Fibroblast of villous mesenchyme (primary cell): ENCODE results near the gene RAB7A. TPM values are rescaled to one million over a fixed set of nuclear protein-coding genes. Genes with fewer than 3 reads are reported as not detected.
"Not testable (repeated sequence)": the region's sequence is repeated elsewhere in the genome, so short reads cannot be mapped to it uniquely, and the experiment has no call there.

Experiments
- DNase-seq: peaks from one replicate; pipeline ENCODE4 v3.0.0-alpha.2; 2010; ENCODE audit warnings: low read depth
- H3K4me3 ChIP-seq: 2 replicates; pipeline ENCODE4 v1.5.1; 2011; ENCODE audit warnings: low read depth, mild to moderate bottlenecking, low read length
- CTCF ChIP-seq: IDR thresholded peaks from 2 replicates; pipeline ENCODE4 v1.5.1; 2012; ENCODE audit warnings: low read depth, mild to moderate bottlenecking, low read length; ENCODE audit not compliant: insufficient read depth
- total RNA-seq: library from RNA; depleted of rRNA; stranded (reverse); fragments of >200 nt; gene quantifications from 2 replicates; pipeline ENCODE4 v1.2.3, GENCODE V29; 2012

The RAB7A gene
- total RNA-seq, 1 donor: 85.5 TPM

GRCh38 chr3:128727059-128727458 lies 1.1 kb downstream of the RAB7A start:
- H3K4me3 ChIP-seq: peak overlapping the region; percentile 94
- DNase-seq: no peak
- TF ChIP-seq CTCF: no peak

GRCh38 chr3:128727485-128727884 lies 1.5 kb downstream of the RAB7A start:
- no peak for DNase-seq
- TF ChIP-seq CTCF: no peak
- peak overlapping the region; percentile 94 for H3K4me3 ChIP-seq

GRCh38 chr3:128727996-128728395 lies 2.0 kb downstream of the RAB7A start:
- DNase-seq: no peak
- H3K4me3 ChIP-seq: peak overlapping the region; percentile 94
- no peak for TF ChIP-seq CTCF

GRCh38 chr3:128728521-128728920 lies 2.5 kb downstream of the RAB7A start:
- not testable (repeated sequence) for DNase-seq
- peak overlapping the region; percentile 94 for H3K4me3 ChIP-seq

GRCh38 chr3:128730471-128730870 lies 4.5 kb downstream of the RAB7A start:
- peak; percentile 73 for DNase-seq
- TF ChIP-seq CTCF: no peak
- no peak overlapping the region for H3K4me3 ChIP-seq

- no peak for TF ChIP-seq CTCF
- no peak overlapping the region for H3K4me3 ChIP-seq
- DNase-seq: no peak
These were observed 8.7 kb downstream of the RAB7A start for GRCh38 chr3:128734523-128735189.

GRCh38 chr3:128735287-128735686 lies 9.3 kb downstream of the RAB7A start:
- no peak overlapping the region for H3K4me3 ChIP-seq
- TF ChIP-seq CTCF: no peak
- DNase-seq: no peak
